ENCODE data around the gene P2RY6.

DNA sequence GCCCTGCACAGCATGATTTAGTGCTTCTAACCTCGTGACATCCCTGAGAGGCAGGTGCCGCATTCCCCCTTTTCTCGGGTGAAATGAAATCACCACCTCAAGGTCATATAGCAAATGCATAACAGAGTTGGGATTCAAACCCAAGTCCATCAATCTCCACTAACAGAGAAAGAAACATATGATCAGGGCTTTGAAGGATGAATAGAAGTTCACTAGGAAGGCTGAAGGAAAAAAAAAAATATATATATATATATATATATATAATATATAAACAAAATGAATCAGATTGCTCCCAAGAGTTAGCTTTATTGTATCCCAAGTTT is 23.8 kb downstream of the P2RY6 start:
- TF ChIP-seq, protein P1, sequence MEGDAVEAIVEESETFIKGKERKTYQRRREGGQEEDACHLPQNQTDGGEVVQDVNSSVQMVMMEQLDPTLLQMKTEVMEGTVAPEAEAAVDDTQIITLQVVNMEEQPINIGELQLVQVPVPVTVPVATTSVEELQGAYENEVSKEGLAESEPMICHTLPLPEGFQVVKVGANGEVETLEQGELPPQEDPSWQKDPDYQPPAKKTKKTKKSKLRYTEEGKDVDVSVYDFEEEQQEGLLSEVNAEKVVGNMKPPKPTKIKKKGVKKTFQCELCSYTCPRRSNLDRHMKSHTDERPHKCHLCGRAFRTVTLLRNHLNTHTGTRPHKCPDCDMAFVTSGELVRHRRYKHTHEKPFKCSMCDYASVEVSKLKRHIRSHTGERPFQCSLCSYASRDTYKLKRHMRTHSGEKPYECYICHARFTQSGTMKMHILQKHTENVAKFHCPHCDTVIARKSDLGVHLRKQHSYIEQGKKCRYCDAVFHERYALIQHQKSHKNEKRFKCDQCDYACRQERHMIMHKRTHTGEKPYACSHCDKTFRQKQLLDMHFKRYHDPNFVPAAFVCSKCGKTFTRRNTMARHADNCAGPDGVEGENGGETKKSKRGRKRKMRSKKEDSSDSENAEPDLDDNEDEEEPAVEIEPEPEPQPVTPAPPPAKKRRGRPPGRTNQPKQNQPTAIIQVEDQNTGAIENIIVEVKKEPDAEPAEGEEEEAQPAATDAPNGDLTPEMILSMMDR (IDR thresholded peaks at IDR 0.05 in 4 of 5, conservative IDR thresholded peaks at IDR 0.05 in 1 of 5): no peak
- no peak for TF ChIP-seq POLR2A (IDR thresholded peaks at IDR 0.05)
